C1 segment of cervical spinal cord (tissue), 14 donors: ENCODE measurements around the gene HPD.

Experiments
- DNase-seq, 14 donors: peaks; one replicate each; lab custom pipeline; 2025; lab: John Stamatoyannopoulos, UW

Gene HPD

DNA sequence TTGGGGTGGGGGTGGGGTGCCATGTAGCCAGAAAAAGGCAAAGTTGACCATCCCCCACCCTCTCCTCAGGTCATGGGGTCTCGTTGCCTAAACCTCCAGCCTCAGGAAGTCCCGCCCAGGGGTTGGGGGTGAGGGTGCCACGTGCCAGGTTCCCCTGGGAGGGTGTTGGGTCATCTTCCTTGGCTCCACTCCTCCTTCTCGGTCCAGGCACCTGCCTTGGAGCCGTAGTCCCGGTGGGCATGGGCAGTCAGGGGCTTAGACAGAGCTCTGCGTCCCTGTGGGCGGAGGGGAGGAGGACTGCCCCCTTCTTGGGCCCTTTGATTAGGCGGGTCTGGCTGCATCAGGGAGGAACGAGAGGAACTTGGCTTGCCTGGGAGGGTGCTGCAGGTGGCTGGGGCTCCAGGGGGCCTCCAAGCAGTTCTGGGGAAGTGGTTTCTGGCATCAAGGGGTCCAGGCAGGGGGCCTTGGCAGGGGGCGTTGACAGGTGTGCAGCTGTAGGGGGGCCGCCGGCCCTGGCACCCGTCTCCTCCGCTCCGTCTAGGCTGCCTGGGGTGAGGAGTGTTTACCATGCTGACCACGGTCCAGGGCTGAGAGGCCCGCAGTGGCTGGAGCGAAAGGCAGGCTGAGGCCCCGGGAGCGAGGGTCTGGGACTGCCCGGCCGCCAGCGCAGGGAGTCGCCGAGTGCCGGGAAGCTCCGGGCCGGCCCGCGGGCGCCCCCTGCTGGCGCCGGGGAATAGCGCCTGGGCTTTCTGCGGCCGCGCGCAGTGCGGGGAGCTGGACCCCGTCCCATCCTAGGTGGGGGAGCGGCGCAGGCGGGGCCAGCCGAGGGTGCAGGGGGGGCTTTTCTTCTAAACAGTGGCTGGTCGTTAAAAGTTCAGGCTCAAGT, 47.0 kb downstream of the HPD start:
- DNase-seq: peak in 10 of 14 donors; percentile 30 to 79 (median 46)

- DNase-seq: no peak
Observed at GRCh38 chr12:121810833-121811433, 47.7 kb downstream of the HPD start.

DNA sequence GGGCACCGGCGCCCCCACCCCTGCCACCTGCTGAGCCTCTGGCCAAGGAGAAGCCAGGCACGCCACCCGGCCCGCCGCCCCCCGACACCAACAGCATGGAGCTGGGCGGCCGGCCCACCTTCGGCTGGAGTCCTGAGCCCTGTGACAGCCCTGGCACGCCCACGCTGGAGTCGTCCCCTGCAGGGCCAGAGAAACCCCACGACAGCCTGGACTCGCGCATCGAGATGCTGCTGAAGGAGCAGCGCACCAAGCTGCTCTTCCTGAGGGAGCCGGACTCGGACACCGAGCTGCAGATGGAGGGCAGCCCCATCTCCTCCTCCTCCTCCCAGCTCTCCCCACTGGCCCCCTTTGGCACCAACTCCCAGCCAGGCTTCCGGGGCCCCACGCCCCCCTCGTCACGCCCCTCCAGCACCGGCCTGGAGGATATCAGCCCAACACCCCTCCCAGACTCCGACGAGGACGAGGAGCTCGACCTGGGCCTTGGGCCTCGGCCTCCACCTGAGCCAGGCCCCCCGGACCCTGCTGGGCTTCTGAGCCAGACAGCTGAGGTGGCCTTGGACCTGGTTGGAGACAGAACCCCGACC, 48.3 kb downstream of the HPD start:
- no peak for DNase-seq

GRCh38 chr12:121809712-121810116, 48.9 kb downstream of the HPD start:
- DNase-seq: no peak

DNA sequence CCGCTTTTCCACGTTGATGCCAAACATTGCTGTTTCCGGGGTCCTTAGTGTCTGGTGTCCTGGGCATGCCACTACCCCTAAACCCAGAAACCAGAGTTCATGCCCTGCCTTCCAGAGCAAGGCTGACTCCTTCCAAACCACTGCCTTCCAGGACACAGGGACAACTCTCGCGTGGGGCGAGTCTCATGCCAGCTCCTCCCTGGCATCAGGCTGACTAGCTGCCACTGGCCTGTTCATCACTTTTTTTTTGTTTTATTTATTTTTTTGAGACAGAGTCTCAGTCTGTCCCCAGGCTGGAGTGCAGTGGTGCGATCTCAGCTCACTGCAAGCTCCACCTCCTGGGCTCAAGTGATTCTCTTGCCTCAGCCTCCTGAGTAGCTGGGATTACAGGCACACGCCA, 50.0 kb downstream of the HPD start:
- no peak for DNase-seq

DNA sequence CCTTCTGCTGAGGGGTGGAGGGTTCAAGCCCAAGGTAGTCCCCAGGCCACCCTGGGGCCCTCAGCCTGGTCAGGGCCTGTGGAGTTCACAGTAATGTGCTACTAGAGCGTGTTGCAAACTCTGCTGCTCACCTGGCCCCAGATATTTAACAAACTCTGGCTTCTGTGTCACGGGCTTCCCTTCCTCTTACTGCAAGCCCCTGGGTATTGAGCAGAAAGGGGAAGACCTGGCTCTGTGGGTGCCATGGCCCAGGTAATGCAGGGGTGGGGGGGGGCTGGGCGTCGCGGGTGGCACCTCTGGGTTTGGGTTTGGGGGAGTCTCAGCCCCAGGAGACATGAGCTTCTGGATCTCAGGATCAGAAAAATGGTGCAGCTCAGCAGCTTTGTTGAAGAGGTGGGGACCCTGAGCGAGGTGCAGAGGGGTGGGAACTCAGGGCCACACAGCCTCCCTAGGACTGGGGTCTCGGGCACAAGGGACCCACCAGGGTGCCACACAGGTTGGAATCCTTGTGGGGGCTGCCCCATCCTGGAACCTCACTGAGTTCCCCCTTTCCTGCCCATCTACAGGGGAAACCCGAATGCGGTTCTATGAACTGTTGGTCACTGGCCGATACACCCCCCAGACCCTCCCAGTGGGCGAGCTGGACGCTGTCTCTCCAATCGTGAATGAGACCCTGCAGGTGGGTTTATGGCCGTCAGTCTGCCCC, 50.9 kb downstream of the HPD start:
- DNase-seq: no peak

- DNase-seq: peak in 5 of 14 donors; percentile 8 to 43 (median 36)
Observed at GRCh38 chr12:121806546-121807423, 51.9 kb downstream of the HPD start.

DNA sequence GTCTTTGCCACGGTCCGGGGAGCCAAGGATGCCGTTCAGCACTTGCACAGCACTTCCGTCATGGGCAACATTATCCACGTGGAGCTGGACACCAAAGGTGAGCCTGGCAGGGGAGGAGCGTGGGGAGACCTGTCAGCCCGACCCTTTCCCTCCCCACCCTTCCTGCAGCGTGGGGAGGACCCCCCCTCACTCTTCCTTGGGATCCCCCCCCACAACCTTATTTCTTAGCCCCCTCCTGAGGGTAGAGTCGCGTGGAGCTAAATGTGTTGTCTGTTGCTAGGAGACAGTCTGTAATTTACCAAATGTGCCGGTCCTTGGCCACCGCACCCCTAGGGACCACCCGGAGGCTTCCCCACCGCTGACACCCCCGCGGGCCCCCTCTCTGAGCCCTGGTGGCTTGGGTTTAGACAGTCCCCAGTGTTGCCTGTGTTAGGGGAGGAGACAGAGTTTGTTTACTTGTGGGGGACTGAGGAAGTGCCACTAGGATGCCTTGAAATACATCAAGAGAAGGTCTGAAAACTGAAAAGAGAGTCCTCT, 52.6 kb downstream of the HPD start:
- DNase-seq: no peak

DNA sequence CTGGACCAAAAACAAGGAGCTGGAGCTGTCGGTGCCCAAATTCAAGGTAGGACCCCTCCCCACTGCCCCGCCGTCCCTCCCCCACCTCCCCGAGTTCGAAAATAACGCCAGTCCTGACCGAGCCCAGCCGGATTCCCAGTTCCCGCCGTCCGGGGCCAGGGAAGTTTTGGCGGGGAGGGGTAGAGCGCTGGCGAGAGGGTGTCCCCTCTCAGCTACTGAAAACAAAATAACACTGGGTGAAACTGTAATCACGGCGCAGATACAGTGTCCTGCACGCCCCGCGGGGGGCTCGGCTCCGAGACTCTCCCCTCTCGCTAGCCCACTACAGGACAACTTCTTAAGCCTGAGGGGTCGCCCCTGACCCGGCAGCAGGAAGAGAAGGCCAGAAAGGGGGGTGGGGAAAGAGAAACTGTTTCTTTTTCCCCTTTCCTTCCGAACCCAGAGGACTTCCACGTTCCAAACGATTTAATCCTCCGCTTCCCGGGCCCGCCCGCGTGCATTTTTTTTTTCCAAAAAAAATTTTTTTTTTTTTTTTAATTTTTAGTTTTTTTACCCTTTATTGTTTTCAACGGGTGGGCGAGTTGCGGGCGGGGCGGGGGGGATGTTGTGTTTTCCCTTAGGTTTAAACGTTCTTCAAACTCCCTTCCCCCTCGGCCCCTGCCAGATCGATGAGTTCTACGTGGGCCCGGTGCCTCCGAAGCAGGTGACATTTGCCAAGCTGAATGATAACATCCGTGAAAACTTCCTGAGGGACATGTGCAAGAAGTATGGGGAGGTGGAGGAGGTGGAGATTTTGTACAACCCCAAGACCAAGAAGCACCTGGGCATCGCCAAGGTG, 53.3 kb downstream of the HPD start:
- DNase-seq: peak in 3 of 14 donors; percentile 6 to 41 (median 18)

DNA sequence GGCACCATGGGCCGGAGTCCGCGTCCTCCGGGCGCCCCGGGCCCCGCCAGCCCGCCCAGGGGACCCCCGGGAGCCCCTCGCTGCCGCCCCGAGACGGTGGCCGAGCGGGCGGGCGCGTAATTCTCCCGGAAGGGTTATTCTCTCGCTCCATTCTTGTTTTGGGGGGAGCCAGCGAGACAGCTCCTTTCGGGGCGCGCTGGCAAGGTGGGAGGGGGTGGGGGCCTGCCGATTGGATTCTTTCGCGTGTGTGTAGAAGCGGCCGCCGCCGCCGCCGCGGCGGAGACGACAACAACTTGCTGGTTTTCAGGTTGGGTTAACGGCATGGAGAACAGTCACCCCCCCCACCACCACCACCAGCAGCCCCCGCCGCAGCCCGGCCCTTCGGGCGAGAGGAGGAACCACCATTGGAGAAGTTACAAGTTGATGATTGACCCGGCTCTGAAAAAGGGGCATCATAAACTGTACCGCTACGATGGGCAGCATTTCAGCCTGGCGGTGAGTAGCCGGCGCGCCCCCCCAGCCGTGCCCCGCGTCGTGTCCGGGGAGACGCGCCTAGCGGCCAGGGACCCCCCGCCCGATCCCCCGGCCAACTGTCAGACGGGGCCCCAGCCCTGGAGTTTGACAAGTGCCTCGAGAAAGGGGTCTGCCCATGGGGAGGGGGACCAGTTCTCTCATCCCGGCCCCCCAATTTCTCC, 54.1 kb downstream of the HPD start:
- DNase-seq: peak in 9 of 14 donors; percentile 10 to 72 (median 38)

GRCh38 chr12:121803861-121804416, 54.7 kb downstream of the HPD start, which contains the start of gene SETD1B:
Gene SETD1B, plus strand, starts transcription at chr12:121804009. Its CDS starts 729 bp downstream, at chr12:121804738.
- peak in 10 of 14 donors; percentile 26 to 78 (median 62) for DNase-seq

DNA sequence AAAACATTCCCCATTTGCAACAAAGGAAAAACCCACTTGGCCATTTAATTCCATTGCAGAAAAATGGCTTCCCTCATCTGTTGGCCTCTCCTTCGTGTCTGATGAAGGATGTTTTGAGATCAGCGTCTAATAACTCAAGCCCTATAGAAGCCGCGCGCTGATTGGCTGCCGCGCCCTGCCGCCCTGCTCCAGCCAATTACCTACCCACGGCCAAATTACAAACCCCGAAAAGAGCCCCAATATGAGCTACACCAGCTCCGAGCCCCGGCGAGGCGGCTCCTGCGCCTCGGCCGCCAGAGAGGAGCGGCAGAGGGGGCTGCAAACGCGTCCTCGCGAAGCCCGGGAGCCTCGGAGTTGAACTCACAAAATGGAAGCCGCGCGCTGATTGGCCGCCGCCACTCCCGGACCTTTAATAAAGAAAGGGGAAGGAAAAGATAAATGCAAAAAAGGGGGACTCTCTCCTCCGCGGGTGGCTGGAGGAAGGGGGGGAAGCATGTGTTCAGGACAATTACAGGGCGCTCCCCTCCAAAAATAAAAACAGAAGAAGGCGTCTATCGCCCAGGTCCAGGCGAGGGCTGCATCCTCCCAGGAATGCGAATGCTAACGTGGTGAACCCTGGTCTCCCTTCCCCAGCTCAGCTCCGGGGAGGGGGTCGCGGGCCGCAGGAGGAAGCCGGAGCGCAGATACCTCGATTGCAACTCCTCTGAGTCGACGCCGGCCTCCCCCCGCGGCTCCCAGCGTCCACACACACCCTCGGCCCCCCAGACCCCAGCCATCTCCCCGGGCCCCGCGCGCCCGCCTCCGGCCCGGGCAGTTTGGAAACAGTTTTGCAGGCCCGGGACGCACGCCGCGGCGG, 55.6 kb downstream of the HPD start:
- peak; percentile 49 to 100 (median 96) for DNase-seq

- DNase-seq: no peak
Observed at GRCh38 chr12:121802485-121802842, 56.2 kb downstream of the HPD start.

- DNase-seq: peak in 10 of 14 donors; percentile 15 to 75 (median 54)
Observed at GRCh38 chr12:121801595-121802484, 56.8 kb downstream of the HPD start.

GRCh38 chr12:121800694-121801594, 57.7 kb downstream of the HPD start:
- DNase-seq: peak in 12 of 14 donors; percentile 48 to 88 (median 64)
